Neural progenitor cell (in vitro differentiated cells): ENCODE measurements around the gene CACNA1D. TPM values are rescaled to one million over a fixed set of nuclear protein-coding genes. Genes with fewer than 3 reads are reported as not detected.

ENCODE experiments used
- DNase-seq: peaks from one replicate; pipeline ENCODE4 v3.0.0-alpha.2; 2016; ENCODE audit warnings: low spot score
- H2AFZ ChIP-seq: fragments of 200-600 bp; sonication (generic); replicated peaks from 2 replicates; pipeline ENCODE4 v1.6.1; 2016; ENCODE audit warnings: antibody characterized with exemption
- H3F3A ChIP-seq: fragments of 200-600 bp; sonication (generic); 2 replicates; pipeline ENCODE4 v1.6.1; 2016; ENCODE audit warnings: antibody characterized with exemption, low read depth
- H3K27ac ChIP-seq: fragments of 200-600 bp; sonication (generic); 2 replicates; pipeline ENCODE4 v1.5.1; 2016; ENCODE audit warnings: mild to moderate bottlenecking
- H3K27me3 ChIP-seq: fragments of 200-600 bp; sonication (generic); 2 replicates; pipeline ENCODE4 v1.6.1; 2016; ENCODE audit warnings: mild to moderate bottlenecking, moderate library complexity
- H3K36me3 ChIP-seq: fragments of 200-600 bp; sonication (generic); 2 replicates; pipeline ENCODE4 v1.5.1; 2016
- H3K4me1 ChIP-seq: fragments of 200-600 bp; sonication (generic); 2 replicates; pipeline ENCODE4 v1.6.1; 2016; ENCODE audit warnings: mixed run types
- H3K4me2 ChIP-seq: fragments of 200-600 bp; sonication (generic); 2 replicates; pipeline ENCODE4 v1.6.1; 2016
- H3K4me3 ChIP-seq: fragments of 200-600 bp; sonication (generic); 2 replicates; pipeline ENCODE4 v1.5.1; 2016
- H3K79me2 ChIP-seq: fragments of 200-600 bp; sonication (generic); 2 replicates; pipeline ENCODE4 v1.6.1; 2016; ENCODE audit warnings: low read depth
- H3K9ac ChIP-seq: fragments of 200-600 bp; sonication (generic); 2 replicates; pipeline ENCODE4 v1.6.1; 2016
- H3K9me3 ChIP-seq: fragments of 200-600 bp; sonication (generic); 2 replicates; pipeline ENCODE4 v1.5.1; 2016; ENCODE audit warnings: low read depth
- H4K20me1 ChIP-seq: fragments of 200-600 bp; sonication (generic); 2 replicates; pipeline ENCODE4 v1.6.1; 2016; ENCODE audit warnings: low read depth
- H3K27ac Mint-ChIP-seq: 3 replicates; pipeline ENCODE4 v1.8.0; 2021; ENCODE audit warnings: mixed read lengths
- H3K27me3 Mint-ChIP-seq: 2 replicates; pipeline ENCODE4 v1.8.0; 2022; ENCODE audit warnings: low read depth, mild to moderate bottlenecking, inconsistent platforms, moderate library complexity, mixed read lengths; ENCODE audit not compliant: insufficient read depth
- H3K36me3 Mint-ChIP-seq: 3 replicates; pipeline ENCODE4 v1.8.0; 2021; ENCODE audit warnings: mixed read lengths
- H3K4me1 Mint-ChIP-seq: 3 replicates; pipeline ENCODE4 v1.8.0; 2021; ENCODE audit warnings: mixed read lengths
- H3K4me3 Mint-ChIP-seq: 3 replicates; pipeline ENCODE4 v1.8.0; 2021; ENCODE audit warnings: mild to moderate bottlenecking, moderate library complexity, mixed read lengths
- H3K9me3 Mint-ChIP-seq: 3 replicates; pipeline ENCODE4 v1.8.0; 2020; ENCODE audit warnings: mixed read lengths
- EZH2 ChIP-seq: fragments of 200-600 bp; sonication (generic); IDR thresholded peaks from 2 replicates; pipeline ENCODE4 v1.6.1; 2017; ENCODE audit warnings: antibody characterized with exemption, mild to moderate bottlenecking, moderate library complexity
- EZH2phosphoT487 ChIP-seq: fragments of 200-600 bp; sonication (generic); IDR thresholded peaks from 2 replicates; pipeline ENCODE4 v1.6.1; 2017; ENCODE audit warnings: antibody characterized with exemption
- total RNA-seq: library from RNA; depleted of rRNA; stranded (reverse); fragments of >200 nt; gene quantifications from 2 replicates; pipeline ENCODE4 v1.2.3, GENCODE V29; 2015; ENCODE audit warnings: low replicate concordance
- TF ChIP-seq, protein P1 (sequence below): fragments of 200-600 bp; sonication (generic); IDR thresholded peaks from 2 replicates; pipeline ENCODE4 v1.5.1; 2017; ENCODE audit warnings: antibody characterized with exemption, mild to moderate bottlenecking

The CACNA1D gene
- total RNA-seq, 1 donor from 2014 or later: 4.7 TPM

DNA sequence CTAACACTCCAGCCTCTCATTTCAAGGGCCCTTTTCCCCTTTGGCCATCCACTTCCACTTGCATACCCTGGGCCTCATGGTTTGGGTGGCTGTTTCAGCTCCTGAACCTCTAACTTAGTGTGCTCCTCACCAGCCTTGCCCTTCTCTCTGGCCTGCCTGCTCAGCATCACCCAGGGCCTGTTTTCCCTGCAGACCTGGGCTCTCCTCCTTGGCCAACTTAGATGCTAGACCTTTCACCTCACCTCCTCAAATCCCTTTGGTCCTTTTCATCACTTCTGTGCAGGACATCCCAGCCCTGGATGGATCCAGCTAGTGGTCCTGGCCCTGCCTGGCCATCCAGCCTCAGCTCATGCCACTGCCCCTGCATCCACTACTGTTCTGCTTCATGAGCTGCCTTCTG, 95.4 kb downstream of the CACNA1D start:
- H3K36me3 ChIP-seq: no peaks in the 10 kb centered on the region

DNA sequence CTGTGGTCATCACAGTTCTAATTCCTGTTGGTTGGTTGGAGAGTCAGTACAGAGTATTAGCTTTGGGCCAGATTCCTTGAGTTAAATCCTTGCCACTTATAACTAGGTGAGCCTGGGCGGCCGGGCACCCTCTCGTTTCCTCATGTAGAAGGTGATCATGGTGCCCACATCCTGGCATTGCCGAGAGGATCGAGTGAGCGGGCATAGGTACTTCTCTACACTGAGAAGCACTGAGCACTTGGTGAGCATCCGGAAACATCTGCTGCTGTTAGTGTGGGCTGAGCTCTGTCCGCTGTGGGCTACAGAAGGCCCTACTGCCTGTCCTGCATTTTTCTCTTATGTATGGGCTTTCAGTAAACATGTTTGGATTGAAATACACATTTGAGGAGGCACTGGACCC, 96.2 kb downstream of the CACNA1D start:
- Mint-ChIP-seq H3K4me3 (no peak overlapping the region), H3K4me1 (peaks cover 23% of the 10 kb centered on the region), H3K36me3 (no peaks in the 10 kb centered on the region), H3K9me3 (no peaks in the 10 kb centered on the region), H3K27me3 (peaks cover 19% of the 10 kb centered on the region), H3K27ac (no peak overlapping the region)
- TF ChIP-seq EZH2 (no peak), EZH2phosphoT487 (no peak)
- TF ChIP-seq, protein P1, sequence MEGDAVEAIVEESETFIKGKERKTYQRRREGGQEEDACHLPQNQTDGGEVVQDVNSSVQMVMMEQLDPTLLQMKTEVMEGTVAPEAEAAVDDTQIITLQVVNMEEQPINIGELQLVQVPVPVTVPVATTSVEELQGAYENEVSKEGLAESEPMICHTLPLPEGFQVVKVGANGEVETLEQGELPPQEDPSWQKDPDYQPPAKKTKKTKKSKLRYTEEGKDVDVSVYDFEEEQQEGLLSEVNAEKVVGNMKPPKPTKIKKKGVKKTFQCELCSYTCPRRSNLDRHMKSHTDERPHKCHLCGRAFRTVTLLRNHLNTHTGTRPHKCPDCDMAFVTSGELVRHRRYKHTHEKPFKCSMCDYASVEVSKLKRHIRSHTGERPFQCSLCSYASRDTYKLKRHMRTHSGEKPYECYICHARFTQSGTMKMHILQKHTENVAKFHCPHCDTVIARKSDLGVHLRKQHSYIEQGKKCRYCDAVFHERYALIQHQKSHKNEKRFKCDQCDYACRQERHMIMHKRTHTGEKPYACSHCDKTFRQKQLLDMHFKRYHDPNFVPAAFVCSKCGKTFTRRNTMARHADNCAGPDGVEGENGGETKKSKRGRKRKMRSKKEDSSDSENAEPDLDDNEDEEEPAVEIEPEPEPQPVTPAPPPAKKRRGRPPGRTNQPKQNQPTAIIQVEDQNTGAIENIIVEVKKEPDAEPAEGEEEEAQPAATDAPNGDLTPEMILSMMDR: no peak
- Histone ChIP-seq H3K79me2 (no peaks in the 10 kb centered on the region), H3K9me3 (no peaks in the 10 kb centered on the region), H3K36me3 (no peaks in the 10 kb centered on the region), H3K27me3 (no peaks in the 10 kb centered on the region), H3F3A (no peaks in the 10 kb centered on the region), H3K4me3 (no peak overlapping the region), H4K20me1 (no peaks in the 10 kb centered on the region), H3K9ac (no peak overlapping the region), H3K27ac (no peak overlapping the region), H3K4me2 (no peak overlapping the region), H3K4me1 (peaks cover 6% of the 10 kb centered on the region), H2AFZ (no peak overlapping the region)
- DNase-seq: no peak

More for the DNA sequence above, 95.4 kb downstream of the CACNA1D start:
- no peak overlapping the region for H3K4me2 ChIP-seq
- H3K4me3 Mint-ChIP-seq: no peak overlapping the region
- peaks cover 19% of the 10 kb centered on the region for H3K27me3 Mint-ChIP-seq
- no peaks in the 10 kb centered on the region for H3K9me3 ChIP-seq
- H3K27me3 ChIP-seq: no peaks in the 10 kb centered on the region
- no peak overlapping the region for H2AFZ ChIP-seq
- H3K4me3 ChIP-seq: no peak overlapping the region
- no peaks in the 10 kb centered on the region for H3K36me3 Mint-ChIP-seq
- H3K4me1 ChIP-seq: peaks cover 9% of the 10 kb centered on the region
- no peak overlapping the region for H3K27ac Mint-ChIP-seq
- no peaks in the 10 kb centered on the region for H3K9me3 Mint-ChIP-seq
- no peak for DNase-seq
- H3K4me1 Mint-ChIP-seq: peaks cover 29% of the 10 kb centered on the region
- H3F3A ChIP-seq: no peaks in the 10 kb centered on the region
- H4K20me1 ChIP-seq: no peaks in the 10 kb centered on the region
- H3K27ac ChIP-seq: no peak overlapping the region
- no peaks in the 10 kb centered on the region for H3K79me2 ChIP-seq
- TF ChIP-seq EZH2phosphoT487 (no peak), EZH2 (no peak)
- TF ChIP-seq, protein P1: no peak
- no peak overlapping the region for H3K9ac ChIP-seq

GRCh38 chr3:53591646-53592045, 97.2 kb downstream of the CACNA1D start:
- DNase-seq: no peak
- no peak for TF ChIP-seq EZH2
- TF ChIP-seq, protein P1: no peak
- TF ChIP-seq EZH2phosphoT487: no peak
- Histone ChIP-seq H2AFZ (no peak overlapping the region), H3K9me3 (no peaks in the 10 kb centered on the region), H3K36me3 (no peaks in the 10 kb centered on the region), H3K27me3 (no peaks in the 10 kb centered on the region), H3K9ac (no peak overlapping the region), H3K27ac (no peak overlapping the region), H3F3A (no peaks in the 10 kb centered on the region), H3K4me3 (no peak overlapping the region), H4K20me1 (no peaks in the 10 kb centered on the region), H3K4me2 (no peak overlapping the region), H3K79me2 (no peaks in the 10 kb centered on the region), H3K4me1 (peaks cover 6% of the 10 kb centered on the region)
- Mint-ChIP-seq H3K27ac (no peak overlapping the region), H3K4me1 (peaks cover 14% of the 10 kb centered on the region), H3K9me3 (peaks cover 2% of the 10 kb centered on the region), H3K4me3 (no peak overlapping the region), H3K36me3 (no peaks in the 10 kb centered on the region), H3K27me3 (peaks cover 19% of the 10 kb centered on the region)

GRCh38 chr3:53592862-53593261, 98.5 kb downstream of the CACNA1D start:
- Histone ChIP-seq H2AFZ (no peak overlapping the region), H3K9me3 (no peaks in the 10 kb centered on the region), H3K27me3 (no peaks in the 10 kb centered on the region), H3K9ac (no peak overlapping the region), H3K27ac (no peak overlapping the region), H4K20me1 (no peaks in the 10 kb centered on the region), H3K4me1 (peaks cover 6% of the 10 kb centered on the region), H3K79me2 (no peaks in the 10 kb centered on the region), H3F3A (no peaks in the 10 kb centered on the region), H3K36me3 (no peaks in the 10 kb centered on the region), H3K4me2 (no peak overlapping the region), H3K4me3 (no peak overlapping the region)
- DNase-seq: no peak
- peaks cover 17% of the 10 kb centered on the region for H3K27me3 Mint-ChIP-seq
- peaks cover 9% of the 10 kb centered on the region for H3K4me1 Mint-ChIP-seq
- H3K27ac Mint-ChIP-seq: no peak overlapping the region
- H3K9me3 Mint-ChIP-seq: peaks cover 2% of the 10 kb centered on the region
- TF ChIP-seq, protein P1: no peak
- TF ChIP-seq EZH2 (no peak), EZH2phosphoT487 (no peak)
- H3K36me3 Mint-ChIP-seq: no peaks in the 10 kb centered on the region
- H3K4me3 Mint-ChIP-seq: no peak overlapping the region
